GM12864 (cell line): ENCODE results near the gene SMAD9.
A peak's percentile ranks its signal among the peaks of the same experiment; 100 is the strongest.

Experiments
- DNase-seq: peaks from one replicate; pipeline ENCODE4 v3.0.0-alpha.2; 2011; ENCODE audit warnings: low read depth
- H3K4me3 ChIP-seq: 2 replicates; pipeline ENCODE4 v1.5.1; 2011; ENCODE audit warnings: mild to moderate bottlenecking, low read depth, low read length, control low read depth
- CTCF ChIP-seq: IDR thresholded peaks from 2 replicates; pipeline ENCODE4 v1.5.1; 2011; ENCODE audit warnings: low read depth, mild to moderate bottlenecking, moderate library complexity, low read length, control low read depth, inconsistent platforms; ENCODE audit errors: missing control alignments

The SMAD9 gene

DNA sequence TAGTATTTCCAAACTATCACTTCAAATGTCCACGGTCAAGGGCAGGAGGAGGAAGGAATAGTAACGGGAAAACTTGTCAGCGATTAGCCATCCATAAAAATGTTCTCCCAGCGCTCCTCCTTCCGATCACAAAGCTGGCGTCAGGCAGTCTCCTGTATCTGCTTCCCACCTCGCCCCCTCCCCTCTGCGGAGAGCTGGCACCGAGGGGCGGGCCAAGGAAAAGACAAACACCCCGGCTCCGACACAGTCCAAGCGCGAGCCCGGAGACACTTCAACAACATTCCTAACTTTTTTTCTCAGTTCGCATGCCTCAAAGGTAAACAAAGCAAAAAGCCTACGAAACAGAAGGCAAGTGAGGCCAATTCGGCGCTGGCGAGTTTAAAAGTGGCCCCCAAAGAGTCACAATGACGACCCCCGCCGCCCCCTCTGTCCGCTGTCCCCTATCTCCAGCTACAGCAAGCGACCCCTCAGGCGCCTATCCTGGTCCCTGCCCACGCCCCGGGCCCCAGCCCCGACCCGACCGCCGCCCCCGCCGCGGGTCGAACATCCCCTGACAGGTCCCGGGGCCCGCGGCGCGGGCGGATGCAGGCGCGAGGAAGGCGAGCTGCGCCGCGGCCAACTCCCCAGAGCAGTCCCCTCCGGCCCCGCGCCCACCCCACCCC lies 736 bp downstream of the SMAD9 start:
- peak overlapping the region; percentile 22; the same call in 1 of the 2 replicates for H3K4me3 ChIP-seq
- TF ChIP-seq CTCF = no peak
- DNase-seq = no peak

- TF ChIP-seq CTCF = no peak
- no peak for DNase-seq
- H3K4me3 ChIP-seq = no peak overlapping the region
Observed at GRCh38 chr13:36918246-36919131, 1.5 kb downstream of the SMAD9 start.

DNA sequence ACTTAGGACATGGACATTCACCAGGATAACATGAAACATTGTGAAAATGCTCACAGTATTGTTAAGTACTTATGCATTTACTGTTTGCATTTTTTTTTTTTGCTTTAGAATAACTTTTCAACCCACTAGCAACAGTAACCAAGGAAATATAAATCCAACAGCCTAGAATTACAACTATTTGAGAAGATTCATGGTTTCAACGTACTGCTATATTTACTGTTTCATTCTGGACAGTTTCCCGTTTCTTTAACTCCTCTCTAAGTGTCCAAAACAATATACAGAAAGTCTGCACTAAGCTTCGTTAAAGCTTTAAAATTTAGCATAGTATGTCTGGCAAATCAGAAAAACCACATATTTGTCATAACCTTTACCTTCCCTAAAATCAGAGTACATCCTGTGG lies 2.7 kb downstream of the SMAD9 start:
- DNase-seq = no peak
- TF ChIP-seq CTCF = no peak
- no peak overlapping the region for H3K4me3 ChIP-seq

DNA sequence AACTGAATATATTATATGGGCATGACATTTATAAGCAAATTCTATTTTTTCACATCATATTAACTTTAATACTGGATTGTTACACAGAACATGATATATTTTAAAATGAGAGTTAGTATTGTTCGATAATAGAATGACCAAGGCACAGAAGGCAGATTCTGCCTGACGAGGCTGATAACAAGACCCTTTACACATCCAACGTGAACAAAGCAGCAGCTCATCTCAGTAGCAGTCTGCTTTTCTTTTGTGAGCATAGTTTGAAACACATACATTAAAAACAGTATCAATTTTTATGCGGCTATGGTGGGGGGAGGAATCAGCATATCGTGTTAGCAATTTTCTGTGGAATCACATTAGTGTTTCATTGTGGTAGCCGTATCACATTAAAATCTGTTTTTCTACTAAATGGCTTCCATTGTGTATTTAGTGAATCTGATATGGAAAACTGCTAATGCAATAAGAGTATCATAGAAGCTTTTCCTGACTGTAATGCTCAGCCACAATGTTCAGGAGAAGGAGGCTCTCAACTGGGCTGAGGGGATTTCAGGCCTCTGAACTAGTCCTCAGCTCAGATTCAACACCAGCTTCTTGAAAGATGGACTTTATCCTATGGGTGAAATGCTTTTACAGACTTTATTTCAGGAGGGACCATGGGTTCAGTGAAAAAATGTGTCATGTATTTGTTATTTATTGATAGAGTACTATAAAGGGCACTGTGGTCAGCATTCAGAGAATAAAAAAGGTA lies 4.0 kb downstream of the SMAD9 start:
- H3K4me3 ChIP-seq = no peak overlapping the region
- no peak for TF ChIP-seq CTCF
- no peak for DNase-seq

GRCh38 chr13:36915106-36915505 lies 4.9 kb downstream of the SMAD9 start:
- H3K4me3 ChIP-seq = no peak overlapping the region
- TF ChIP-seq CTCF = no peak
- no peak for DNase-seq

GRCh38 chr13:36914648-36915047 lies 5.4 kb downstream of the SMAD9 start:
- H3K4me3 ChIP-seq = no peak overlapping the region
- TF ChIP-seq CTCF = no peak
- no peak for DNase-seq
